Activated CD8-positive, alpha-beta T cell treated with anti-CD3 and anti-CD28 coated beads for 36 hours (primary cell): ENCODE data around the gene DUSP14. TPM values are rescaled to one million over a fixed set of nuclear protein-coding genes. Genes with fewer than 3 reads are reported as not detected.
A peak's percentile ranks its signal among the peaks of the same experiment; 100 is the strongest.

Experiments used
- ATAC-seq: fragments of 200-7000 bp; cut with Tn5 transposase; one replicate; pipeline ENCODE4 v1.10.0; 2021; ENCODE audit warnings: mild to moderate bottlenecking, moderate library complexity
- CTCF ChIA-PET: fragments of 350-600 bp; sonication (Branson Sonifier 250); formaldehyde crosslinking; loops from one replicate; lab custom pipeline; 2021; ENCODE audit warnings: antibody characterized with exemption; lab: Charles Lee
- POLR2A ChIA-PET: fragments of 350-600 bp; sonication (Branson Sonifier 250); formaldehyde crosslinking; loops from one replicate; lab custom pipeline; 2021; ENCODE audit warnings: antibody characterized with exemption; lab: Charles Lee
- DNase-seq: peaks from one replicate; pipeline ENCODE4 v3.0.0-alpha.2; 2020
- H3K27ac Mint-ChIP-seq: one replicate; pipeline ENCODE4 v1.8.0; 2021; ENCODE audit warnings: mild to moderate bottlenecking, mixed read lengths
- H3K27me3 Mint-ChIP-seq: one replicate; pipeline ENCODE4 v1.8.0; 2021; ENCODE audit warnings: mixed read lengths
- H3K36me3 Mint-ChIP-seq: one replicate; pipeline ENCODE4 v1.8.0; 2021; ENCODE audit warnings: low read depth, mixed read lengths
- H3K4me1 Mint-ChIP-seq: one replicate; pipeline ENCODE4 v1.8.0; 2021; ENCODE audit warnings: low read depth, mixed read lengths
- H3K4me3 Mint-ChIP-seq: one replicate; pipeline ENCODE4 v1.8.0; 2021; ENCODE audit warnings: mild to moderate bottlenecking, moderate library complexity, mixed read lengths
- H3K9me3 Mint-ChIP-seq: one replicate; pipeline ENCODE4 v1.8.0; 2021; ENCODE audit warnings: mixed read lengths
- CTCF ChIP-seq: fragments of 200-600 bp; IDR thresholded peaks from one replicate; pipeline ENCODE4 v1.8.0; 2022; ENCODE audit warnings: antibody characterized with exemption, mild to moderate bottlenecking
- intact Hi-C: fragments of 100-400 bp; cut with micrococcal nuclease; formaldehyde crosslinking; loops from one replicate; pipeline ENCODE4 v1.10.0; 2022
- total RNA-seq, 2 experiments: library from RNA; stranded (reverse); gene quantifications; one replicate each; pipeline ENCODE4 v1.2.3, GENCODE V29; 2021

The DUSP14 gene
- total RNA-seq, 2 experiments from 2014 or later = 13.3 to 15.5 TPM

- ATAC-seq (no peak), DNase-seq (no peak)
- Mint-ChIP-seq H3K4me1 (peaks cover 10% of the 10 kb centered on the region), H3K9me3 (no peaks in the 10 kb centered on the region), H3K4me3 (no peak overlapping the region), H3K27ac (peak overlapping the region; percentile 74), H3K27me3 (no peaks in the 10 kb centered on the region), H3K36me3 (peaks cover 25% of the 10 kb centered on the region)
- ChIA-PET CTCF (interaction anchor here (1.1 kb wide), 1 partner anchor 8 kb away, joined by 5 read pairs; no protein-coding TSS in a partner anchor), POLR2A (no interaction called here)
- intact Hi-C loops = no loop called here
- TF ChIP-seq CTCF = no peak
Observed at GRCh38 chr17:37519251-37519985, 29.7 kb downstream of the DUSP14 start.

- TF ChIP-seq CTCF = no peak
- ChIA-PET POLR2A (no interaction called here), CTCF (no interaction called here)
- no peaks in the 10 kb centered on the region for H3K27me3 Mint-ChIP-seq
- H3K36me3 Mint-ChIP-seq = peaks cover 27% of the 10 kb centered on the region
- H3K4me1 Mint-ChIP-seq = peaks cover 10% of the 10 kb centered on the region
- no peak for DNase-seq
- H3K27ac Mint-ChIP-seq = peak overlapping the region; percentile 23
- H3K4me3 Mint-ChIP-seq = no peak overlapping the region
- intact Hi-C loops = loop anchor here (10.0 kb wide), 1 partner anchor 275 kb away; no protein-coding TSS in a partner anchor
- no peaks in the 10 kb centered on the region for H3K9me3 Mint-ChIP-seq
- ATAC-seq = no peak
Observed at GRCh38 chr17:37520174-37520573, 30.5 kb downstream of the DUSP14 start.

DNA sequence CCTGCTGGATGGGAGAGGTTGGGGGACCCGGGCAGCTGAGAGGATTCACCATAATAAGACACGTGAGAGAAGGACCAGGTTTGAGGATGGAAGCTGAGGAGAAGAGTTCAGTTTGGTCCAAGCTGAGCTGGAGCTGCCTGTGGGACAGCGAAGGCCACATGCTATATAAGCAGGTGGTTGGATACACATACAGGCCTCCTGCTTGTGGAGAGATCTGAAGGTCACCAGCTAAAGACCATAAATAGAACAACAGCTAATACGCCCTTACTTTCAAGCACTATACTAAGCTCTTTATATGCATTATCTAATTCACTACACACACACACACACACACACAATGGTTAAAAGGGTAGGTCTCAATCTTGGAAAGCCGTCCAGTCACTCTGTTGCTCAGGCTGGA lies 32.1 kb downstream of the DUSP14 start:
- intact Hi-C loops = loop anchor here (10.0 kb wide), 1 partner anchor 273 kb away; no protein-coding TSS in a partner anchor
- ChIA-PET CTCF (interaction anchor here (1.1 kb wide), 1 partner anchor 20 kb away, joined by 3 read pairs; no protein-coding TSS in a partner anchor), POLR2A (no interaction called here)
- Mint-ChIP-seq H3K4me3 (no peak overlapping the region), H3K27me3 (no peaks in the 10 kb centered on the region), H3K27ac (no peak overlapping the region), H3K4me1 (peaks cover 10% of the 10 kb centered on the region), H3K36me3 (peaks cover 25% of the 10 kb centered on the region), H3K9me3 (no peaks in the 10 kb centered on the region)
- no peak for TF ChIP-seq CTCF
- ATAC-seq (no peak), DNase-seq (no peak)

DNA sequence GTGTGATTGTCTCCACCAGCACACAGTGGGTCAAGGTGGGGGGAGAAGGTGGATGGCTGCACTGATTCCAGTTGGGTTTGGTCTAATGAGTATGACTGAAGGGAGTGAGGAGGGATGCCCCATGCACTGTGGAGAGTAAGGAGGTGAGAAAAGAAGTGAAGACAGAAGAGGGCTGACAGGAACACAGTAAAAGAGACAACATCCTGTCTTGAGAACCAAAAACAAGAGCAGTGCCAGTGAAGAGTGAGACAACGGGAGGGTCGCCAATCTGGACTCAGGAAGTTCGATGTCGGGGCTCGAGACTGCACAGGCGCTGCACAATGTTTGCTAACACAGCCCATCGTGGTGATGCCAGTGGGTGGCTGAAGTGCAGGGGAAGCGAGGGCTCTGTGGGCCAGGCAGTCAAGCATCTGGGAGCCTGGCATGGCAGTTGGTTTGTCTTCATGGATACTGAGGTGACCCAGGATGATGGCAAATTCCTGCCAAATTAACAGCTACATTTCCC lies 34.1 kb downstream of the DUSP14 start:
- TF ChIP-seq CTCF = no peak
- ChIA-PET POLR2A (no interaction called here), CTCF (interaction anchor here (1.0 to 1.5 kb wide), 3 partner anchors 18 to 246 kb away, joined by 3 to 4 read pairs (median 3); no protein-coding TSS in a partner anchor)
- ATAC-seq (peak; percentile 32), DNase-seq (no peak)
- intact Hi-C loops = loop anchor here (10.0 kb wide), 1 partner anchor 271 kb away; no protein-coding TSS in a partner anchor
- Mint-ChIP-seq H3K4me3 (no peak overlapping the region), H3K4me1 (peaks cover 10% of the 10 kb centered on the region), H3K27me3 (no peaks in the 10 kb centered on the region), H3K36me3 (peaks cover 19% of the 10 kb centered on the region), H3K9me3 (no peaks in the 10 kb centered on the region), H3K27ac (peak overlapping the region; percentile 67)
